HepG2 (cell line): ENCODE results near the gene VAV2. TPM values are rescaled to one million over a fixed set of nuclear protein-coding genes. Genes with fewer than 3 reads are reported as not detected.
A peak's percentile ranks its signal among the peaks of the same experiment; 100 is the strongest.

Experiments
- ATF7-NPFF ChIP-seq: sonication (generic); formaldehyde crosslinking; IDR thresholded peaks from 2 replicates; pipeline ENCODE4 v1.8.1; 2023; ENCODE audit warnings: mild to moderate bottlenecking, low read depth, missing genetic modification reagents, moderate library complexity
- ELF1 ChIP-seq: sonication (generic); formaldehyde crosslinking; IDR thresholded peaks from 2 replicates; pipeline ENCODE4 v1.4.0; 2020; ENCODE audit warnings: missing genetic modification reagents
- LBX2 ChIP-seq: sonication (generic); formaldehyde crosslinking; IDR thresholded peaks from 2 replicates; pipeline ENCODE4 v1.5.0; 2020; ENCODE audit warnings: missing genetic modification reagents, mild to moderate bottlenecking, borderline replicate concordance
- NFAT5 ChIP-seq: sonication (generic); formaldehyde crosslinking; IDR thresholded peaks from 2 replicates; pipeline ENCODE4 v1.4.0; 2020; ENCODE audit warnings: missing genetic modification reagents
- NRL ChIP-seq: sonication (generic); formaldehyde crosslinking; IDR thresholded peaks from 2 replicates; pipeline ENCODE4 v1.5.0; 2020; ENCODE audit warnings: missing genetic modification reagents, mild to moderate bottlenecking, moderate library complexity, borderline replicate concordance
- PAWR ChIP-seq: sonication (generic); formaldehyde crosslinking; IDR thresholded peaks from 2 replicates; pipeline ENCODE4 v1.4.0; 2020; ENCODE audit warnings: missing genetic modification reagents, mild to moderate bottlenecking, borderline replicate concordance
- PCBP2 ChIP-seq: fragments of 200-400 bp; formaldehyde crosslinking; optimal IDR thresholded peaks from 2 replicates; pipeline ENCODE3; 2018; ENCODE audit warnings: low read length, low read depth; ENCODE audit not compliant: poor library complexity, severe bottlenecking
- POLR2AphosphoS5 ChIP-seq: IDR thresholded peaks from 2 replicates; pipeline ENCODE4 v1.6.1; 2012; ENCODE audit warnings: low read depth, low read length
- TAF1 ChIP-seq: sonication (generic); formaldehyde crosslinking; IDR thresholded peaks from 2 replicates; pipeline ENCODE4 v1.4.0; 2020; ENCODE audit warnings: missing genetic modification reagents
- XBP1 ChIP-seq: sonication (generic); formaldehyde crosslinking; IDR thresholded peaks from 2 replicates; pipeline ENCODE4 v1.5.0; 2020; ENCODE audit warnings: missing genetic modification reagents
- ZBTB39 ChIP-seq: sonication (generic); formaldehyde crosslinking; IDR thresholded peaks from 2 replicates; pipeline ENCODE4 v1.5.0; 2020; ENCODE audit warnings: missing genetic modification reagents
- ZNF225 ChIP-seq: sonication (generic); formaldehyde crosslinking; IDR thresholded peaks from 2 replicates; pipeline ENCODE4 v1.4.0; 2020; ENCODE audit warnings: mild to moderate bottlenecking, missing genetic modification reagents
- ZNF230 ChIP-seq: sonication (generic); formaldehyde crosslinking; IDR thresholded peaks from 2 replicates; pipeline ENCODE4 v1.4.0; 2020; ENCODE audit warnings: mild to moderate bottlenecking, missing genetic modification reagents
- polyA plus RNA-seq, 8 experiments: library from polyadenylated mRNA; depleted of rRNA in 3 of 8; stranded (reverse) in 7 of 8; unstranded in 1 of 8; fragments of >200 nt; fragmentation: Illumina TruSeq in 4 of 8; extraction: Trizol in 4 of 8; gene quantifications; 2 replicates each; pipeline versions ENCODE4 v1.2.1 to v1.2.3, GENCODE V29; 2011 to 2016; ENCODE audit warnings: low read depth in 4 of 8, missing spikeins in 1 of 8, mixed read lengths in 1 of 8; ENCODE audit not compliant: insufficient read depth in 1 of 8
- total RNA-seq, 5 experiments: library from RNA; depleted of rRNA; stranded (reverse); fragments of >200 nt; fragmentation: Illumina TruSeq; extraction: Trizol; gene quantifications; 2 replicates each; pipeline ENCODE4 v1.2.3, GENCODE V29; 2016; ENCODE audit warnings: low read depth in 1 of 5
- TF ChIP-seq, protein P1 (sequence below): sonication (generic); formaldehyde crosslinking; IDR thresholded peaks from 2 replicates; pipeline ENCODE4 v1.4.0; 2020; ENCODE audit warnings: mild to moderate bottlenecking, missing genetic modification reagents
- TF ChIP-seq, protein P2 (sequence below): sonication (generic); formaldehyde crosslinking; IDR thresholded peaks from 2 replicates; pipeline ENCODE4 v1.5.0; 2020; ENCODE audit warnings: mild to moderate bottlenecking, missing genetic modification reagents, borderline replicate concordance
- TF ChIP-seq, protein P3 (sequence below): sonication (generic); formaldehyde crosslinking; conservative IDR thresholded peaks from 2 replicates; pipeline ENCODE4 v1.8.0; 2022; ENCODE audit warnings: missing genetic modification reagents

VAV2 gene
- total and polyA plus RNA-seq, 2 of the 13 experiments (the other 11 are each of a cell fraction or from before 2014, with no cell fraction given), result 22.5 to 22.9 TPM

DNA sequence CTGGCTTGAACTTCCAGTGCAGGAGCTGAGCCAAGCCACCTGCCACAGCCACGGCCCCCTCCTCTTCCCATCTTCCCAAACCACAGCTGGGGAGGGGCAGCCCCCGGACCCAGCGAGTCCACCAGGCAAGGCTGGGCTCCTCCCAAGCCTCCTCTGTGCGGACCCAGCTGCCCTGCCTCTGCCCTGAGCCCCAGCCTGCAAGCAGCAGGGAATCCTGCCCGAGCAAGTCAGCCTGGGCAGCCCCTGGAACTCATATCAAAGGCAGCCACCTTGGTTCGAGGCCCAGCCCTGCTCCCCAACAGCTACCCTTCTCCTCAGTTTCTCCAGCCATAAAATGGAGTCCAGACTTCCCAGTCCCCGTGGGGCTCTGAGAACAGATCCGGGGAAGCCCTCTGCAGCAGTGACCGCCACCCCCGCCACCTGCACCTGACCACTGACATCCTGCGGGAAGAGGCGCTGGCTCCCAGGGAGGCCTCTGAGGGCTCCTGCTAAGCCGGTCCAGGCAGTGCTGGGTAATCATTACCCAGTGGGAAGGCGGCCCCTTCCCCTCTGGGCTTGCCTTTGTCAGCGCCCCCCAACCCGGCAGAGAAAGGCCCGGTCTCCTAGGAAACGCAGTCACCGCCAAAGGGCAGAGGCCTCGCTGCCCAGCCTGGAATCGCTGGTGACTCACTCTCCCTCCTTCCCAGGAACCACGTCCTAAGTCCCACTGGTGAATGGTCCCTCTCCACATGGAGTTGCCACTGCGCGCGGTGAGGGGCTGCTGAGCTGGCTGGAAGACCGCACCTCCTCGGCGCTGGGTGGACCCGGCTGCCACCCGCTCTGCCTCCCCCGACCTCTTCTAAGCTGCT is 1.5 kb downstream of the VAV2 start (continued):
- TF ChIP-seq NFAT5 (CRISPR knock-in tag) (no peak), NRL (CRISPR knock-in tag) (no peak; the same call in 1 of the 2 replicates), ZNF225 (CRISPR knock-in tag) (no peak), TAF1 (CRISPR knock-in tag) (peak; percentile 63; the same call in 1 of the 2 replicates), LBX2 (no peak), XBP1 (CRISPR knock-in tag) (no peak), ATF7-NPFF (CRISPR knock-in tag) (no peak), ELF1 (CRISPR knock-in tag) (peak; percentile 55), ZNF230 (CRISPR knock-in tag) (no peak), PCBP2 (no peak), POLR2AphosphoS5 (peak; percentile 46), ZBTB39 (peak; percentile 55; the same call in 1 of the 2 replicates), PAWR (CRISPR knock-in tag) (no peak)
- TF ChIP-seq, protein P1, sequence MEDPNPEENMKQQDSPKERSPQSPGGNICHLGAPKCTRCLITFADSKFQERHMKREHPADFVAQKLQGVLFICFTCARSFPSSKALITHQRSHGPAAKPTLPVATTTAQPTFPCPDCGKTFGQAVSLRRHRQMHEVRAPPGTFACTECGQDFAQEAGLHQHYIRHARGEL (CRISPR knock-in tag), result no peak
- TF ChIP-seq, protein P2, sequence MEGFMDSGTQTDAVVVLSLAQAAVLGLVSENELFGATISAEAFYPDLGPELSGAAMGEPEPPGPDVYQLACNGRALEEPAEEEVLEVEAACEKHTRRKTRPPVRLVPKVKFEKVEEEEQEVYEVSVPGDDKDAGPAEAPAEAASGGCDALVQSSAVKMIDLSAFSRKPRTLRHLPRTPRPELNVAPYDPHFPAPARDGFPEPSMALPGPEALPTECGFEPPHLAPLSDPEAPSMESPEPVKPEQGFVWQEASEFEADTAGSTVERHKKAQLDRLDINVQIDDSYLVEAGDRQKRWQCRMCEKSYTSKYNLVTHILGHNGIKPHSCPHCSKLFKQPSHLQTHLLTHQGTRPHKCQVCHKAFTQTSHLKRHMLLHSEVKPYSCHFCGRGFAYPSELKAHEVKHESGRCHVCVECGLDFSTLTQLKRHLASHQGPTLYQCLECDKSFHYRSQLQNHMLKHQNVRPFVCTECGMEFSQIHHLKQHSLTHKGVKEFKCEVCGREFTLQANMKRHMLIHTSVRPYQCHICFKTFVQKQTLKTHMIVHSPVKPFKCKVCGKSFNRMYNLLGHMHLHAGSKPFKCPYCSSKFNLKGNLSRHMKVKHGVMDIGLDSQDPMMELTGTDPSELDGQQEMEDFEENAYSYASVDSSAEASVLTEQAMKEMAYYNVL (CRISPR knock-in tag), result no peak
- TF ChIP-seq, protein P3, sequence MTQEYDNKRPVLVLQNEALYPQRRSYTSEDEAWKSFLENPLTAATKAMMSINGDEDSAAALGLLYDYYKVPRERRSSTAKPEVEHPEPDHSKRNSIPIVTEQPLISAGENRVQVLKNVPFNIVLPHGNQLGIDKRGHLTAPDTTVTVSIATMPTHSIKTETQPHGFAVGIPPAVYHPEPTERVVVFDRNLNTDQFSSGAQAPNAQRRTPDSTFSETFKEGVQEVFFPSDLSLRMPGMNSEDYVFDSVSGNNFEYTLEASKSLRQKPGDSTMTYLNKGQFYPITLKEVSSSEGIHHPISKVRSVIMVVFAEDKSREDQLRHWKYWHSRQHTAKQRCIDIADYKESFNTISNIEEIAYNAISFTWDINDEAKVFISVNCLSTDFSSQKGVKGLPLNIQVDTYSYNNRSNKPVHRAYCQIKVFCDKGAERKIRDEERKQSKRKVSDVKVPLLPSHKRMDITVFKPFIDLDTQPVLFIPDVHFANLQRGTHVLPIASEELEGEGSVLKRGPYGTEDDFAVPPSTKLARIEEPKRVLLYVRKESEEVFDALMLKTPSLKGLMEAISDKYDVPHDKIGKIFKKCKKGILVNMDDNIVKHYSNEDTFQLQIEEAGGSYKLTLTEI (CRISPR knock-in tag), result no peak
